Effector memory CD4-positive, alpha-beta T cell (primary cell): ENCODE results near the gene GARIN1A.
"Not testable (repeated sequence)": the region's sequence is repeated elsewhere in the genome, so short reads cannot be mapped to it uniquely, and the experiment has no call there.

Experiments
- DNase-seq, 3 donors: peaks; one replicate each; pipeline ENCODE4 v3.0.0-alpha.2; 2020
- H3K27ac ChIP-seq: 2 replicates; pipeline ENCODE4 v1.7.0; 2013; ENCODE audit warnings: mild to moderate bottlenecking, low read length, moderate library complexity; ENCODE audit not compliant: insufficient read depth, poor library complexity, severe bottlenecking
- H3K27me3 ChIP-seq: replicated peaks from 2 replicates; pipeline ENCODE4 v1.7.0; 2013; ENCODE audit warnings: mild to moderate bottlenecking, low read length; ENCODE audit not compliant: insufficient read depth, control insufficient read depth, poor library complexity, severe bottlenecking
- H3K36me3 ChIP-seq: 2 replicates; pipeline ENCODE4 v1.7.0; 2013; ENCODE audit warnings: mild to moderate bottlenecking, low read length, moderate library complexity; ENCODE audit not compliant: control insufficient read depth, insufficient read depth
- H3K4me1 ChIP-seq: 2 replicates; pipeline ENCODE4 v1.7.0; 2013; ENCODE audit warnings: low read length, mild to moderate bottlenecking; ENCODE audit not compliant: control insufficient read depth, insufficient read depth, poor library complexity, severe bottlenecking
- H3K4me3 ChIP-seq: 2 replicates; pipeline ENCODE4 v1.7.0; 2013; ENCODE audit warnings: low read length, low read depth, mild to moderate bottlenecking; ENCODE audit not compliant: insufficient read depth, poor library complexity, severe bottlenecking
- H3K9me3 ChIP-seq: 2 replicates; pipeline ENCODE4 v1.7.0; 2013; ENCODE audit warnings: mild to moderate bottlenecking, low read length, moderate library complexity; ENCODE audit not compliant: control insufficient read depth

The GARIN1A gene

GRCh38 chr7:128681794-128682537 is 9.9 kb downstream of the GARIN1A start:
- DNase-seq: no peak
- no peak overlapping the region for H3K27ac ChIP-seq
- no peaks in the 10 kb centered on the region for H3K9me3 ChIP-seq

GRCh38 chr7:128683270-128683669 is 11.2 kb downstream of the GARIN1A start:
- DNase-seq, H3K4me1 ChIP-seq, H3K27me3 ChIP-seq, H3K9me3 ChIP-seq, H3K27ac ChIP-seq, H3K4me3 ChIP-seq, H3K36me3 ChIP-seq: not testable (repeated sequence)

More at GRCh38 chr7:128681794-128682537, 9.9 kb downstream of the GARIN1A start:
- no peaks in the 10 kb centered on the region for H3K4me1 ChIP-seq
- peaks cover under 1% of the 10 kb centered on the region for H3K27me3 ChIP-seq
- no peak overlapping the region for H3K4me3 ChIP-seq
- H3K36me3 ChIP-seq: no peaks in the 10 kb centered on the region

GRCh38 chr7:128683738-128684137 is 11.6 kb downstream of the GARIN1A start:
- not testable (repeated sequence) for H3K27ac ChIP-seq, H3K4me1 ChIP-seq, H3K4me3 ChIP-seq, DNase-seq, H3K9me3 ChIP-seq, H3K27me3 ChIP-seq, H3K36me3 ChIP-seq

GRCh38 chr7:128687131-128687530 is 15.0 kb downstream of the GARIN1A start:
- no peaks in the 10 kb centered on the region for H3K9me3 ChIP-seq
- no peak for DNase-seq
- H3K4me1 ChIP-seq: no peaks in the 10 kb centered on the region
- no peak overlapping the region for H3K4me3 ChIP-seq
- no peaks in the 10 kb centered on the region for H3K36me3 ChIP-seq
- no peak overlapping the region for H3K27ac ChIP-seq
- H3K27me3 ChIP-seq: no peaks in the 10 kb centered on the region

GRCh38 chr7:128688492-128688891 is 16.4 kb downstream of the GARIN1A start:
- Histone ChIP-seq H3K4me3 (no peak overlapping the region), H3K27ac (no peak overlapping the region), H3K27me3 (no peaks in the 10 kb centered on the region), H3K9me3 (no peaks in the 10 kb centered on the region), H3K36me3 (no peaks in the 10 kb centered on the region), H3K4me1 (no peaks in the 10 kb centered on the region)
- no peak for DNase-seq

- not testable (repeated sequence) for H3K27ac ChIP-seq, H3K4me3 ChIP-seq, H3K4me1 ChIP-seq, H3K9me3 ChIP-seq, DNase-seq, H3K36me3 ChIP-seq, H3K27me3 ChIP-seq
These were observed 17.3 kb downstream of the GARIN1A start for GRCh38 chr7:128689161-128689935.

- no peaks in the 10 kb centered on the region for H3K4me1 ChIP-seq
- no peak for DNase-seq
These were observed 19.1 kb downstream of the GARIN1A start for GRCh38 chr7:128691227-128691626.

GRCh38 chr7:128692623-128693270 is 20.7 kb downstream of the GARIN1A start:
- DNase-seq: no peak
- peaks cover 11% of the 10 kb centered on the region for H3K27me3 ChIP-seq
- no peaks in the 10 kb centered on the region for H3K36me3 ChIP-seq
- no peaks in the 10 kb centered on the region for H3K9me3 ChIP-seq
- H3K4me1 ChIP-seq: peaks cover 4% of the 10 kb centered on the region
- no peak overlapping the region for H3K27ac ChIP-seq
- no peak overlapping the region for H3K4me3 ChIP-seq

More at GRCh38 chr7:128691227-128691626, 19.1 kb downstream of the GARIN1A start:
- Histone ChIP-seq H3K4me3 (no peak overlapping the region), H3K9me3 (no peaks in the 10 kb centered on the region), H3K36me3 (no peaks in the 10 kb centered on the region), H3K27ac (no peak overlapping the region), H3K27me3 (no peaks in the 10 kb centered on the region)

- Histone ChIP-seq H3K27me3 (peaks cover 17% of the 10 kb centered on the region), H3K9me3 (no peaks in the 10 kb centered on the region), H3K4me1 (peaks cover 4% of the 10 kb centered on the region), H3K4me3 (no peak overlapping the region), H3K27ac (no peak overlapping the region), H3K36me3 (no peaks in the 10 kb centered on the region)
- DNase-seq: no peak
These were observed 21.4 kb downstream of the GARIN1A start for GRCh38 chr7:128693373-128694015.
